Left lung (tissue), 10 donors: ENCODE measurements around the gene ST7. TPM values are rescaled to one million over a fixed set of nuclear protein-coding genes. Genes with fewer than 3 reads are reported as not detected.
A peak's percentile ranks its signal among the peaks of the same experiment; 100 is the strongest.

Source experiments
- ATAC-seq: fragments of 200-7000 bp; cut with Tn5 transposase; one replicate; pipeline ENCODE4 v1.9.1; 2020; ENCODE audit warnings: moderate library complexity
- DNase-seq, 4 donors: peaks; one replicate each; pipeline ENCODE4 v3.0.0-alpha.2; 2013 to 2020
- H3K27ac ChIP-seq, 2 donors: fragments of 200-600 bp; sonication (generic) in 1 of 2; one replicate each; pipeline versions ENCODE4 v1.5.0 to v1.8.0; 2020 to 2021
- H3K27me3 ChIP-seq, 2 donors: fragments of 200-600 bp; sonication (generic) in 1 of 2; one replicate each; pipeline versions ENCODE4 v1.5.0 to v1.8.0; 2020 to 2021
- H3K36me3 ChIP-seq, 2 donors: fragments of 200-600 bp; sonication (generic) in 1 of 2; one replicate each; pipeline versions ENCODE4 v1.5.0 to v1.8.0; 2020 to 2021
- H3K4me1 ChIP-seq, 2 donors: fragments of 200-600 bp; one replicate each; pipeline ENCODE4 v1.8.0; 2021
- H3K4me3 ChIP-seq, 2 donors: fragments of 200-600 bp; sonication (generic) in 1 of 2; one replicate each; pipeline versions ENCODE4 v1.5.0 to v1.8.0; 2020 to 2021; ENCODE audit warnings: mild to moderate bottlenecking in 1 of 2
- H3K9me3 ChIP-seq, 2 donors: fragments of 200-600 bp; sonication (generic) in 1 of 2; one replicate each; pipeline versions ENCODE4 v1.5.0 to v1.8.0; 2020 to 2021
- CTCF ChIP-seq, 2 donors: fragments of 200-600 bp; sonication (generic) in 1 of 2; IDR thresholded peaks; one replicate each; pipeline versions ENCODE4 v1.5.0 to v1.8.0; 2021; ENCODE audit warnings: antibody characterized with exemption in 2 of 2
- intact Hi-C, 2 donors: fragments of 100-400 bp; cut with DNase I; formaldehyde crosslinking; loops; one replicate each; pipeline versions ENCODE4 v1.11.2 to v1.14.2; 2022
- polyA plus RNA-seq, 6 donors: library from polyadenylated mRNA; unstranded; fragments of 120-200 nt; gene quantifications; one replicate each; pipeline ENCODE4 v1.2.1, GENCODE V29; 2013; ENCODE audit not compliant: insufficient read length in 6 of 6
- total RNA-seq, 2 donors: library from RNA; stranded (reverse); fragmentation: NEBNext Ultra II Directional; extraction: Animal tissue kit (Norgen Biotek cat#: 25700); gene quantifications; one replicate each; pipeline ENCODE4 v1.2.1, GENCODE V29; 2021
- donor health status: DM: no; HTN: yes; CAD: no.
- donor health status: DM: no; HTN: no; CAD: no.

Gene ST7
- total and polyA plus RNA-seq, 8 donors = 36.3 to 60.6 (median 48.4) TPM

GRCh38 chr7:117169907-117170306 is 216.6 kb downstream of the ST7 start:
- Histone ChIP-seq H3K27me3 (no peaks in the 10 kb centered on the region), H3K4me1 (no peaks in the 10 kb centered on the region), H3K9me3 (no peaks in the 10 kb centered on the region), H3K27ac (no peak overlapping the region), H3K4me3 (no peak overlapping the region), H3K36me3 (peaks cover 0 to 13% of the 10 kb centered on the region in 2 donors)
- ATAC-seq = no peak
- peak in 1 of 4 donors; percentile 35 for DNase-seq
- intact Hi-C loops = no loop called here
- TF ChIP-seq CTCF (IDR thresholded peaks at IDR 0.05) = no peak

GRCh38 chr7:117171106-117171505 is 217.8 kb downstream of the ST7 start:
- Histone ChIP-seq H3K36me3 (peaks cover 0 to 13% of the 10 kb centered on the region in 2 donors), H3K4me3 (no peak overlapping the region), H3K27me3 (no peaks in the 10 kb centered on the region), H3K27ac (no peak overlapping the region), H3K4me1 (no peaks in the 10 kb centered on the region), H3K9me3 (no peaks in the 10 kb centered on the region)
- no peak for DNase-seq
- intact Hi-C loops = no loop called here
- TF ChIP-seq CTCF (IDR thresholded peaks at IDR 0.05) = no peak
- no peak for ATAC-seq

- H3K36me3 ChIP-seq = peaks cover 0 to 13% of the 10 kb centered on the region in 2 donors
- H3K9me3 ChIP-seq = no peaks in the 10 kb centered on the region
- no peak overlapping the region for H3K4me3 ChIP-seq
- H3K27me3 ChIP-seq = no peaks in the 10 kb centered on the region
- TF ChIP-seq CTCF (IDR thresholded peaks at IDR 0.05) = no peak
- ATAC-seq (no peak), DNase-seq (no peak)
- intact Hi-C loops = no loop called here
- H3K27ac ChIP-seq = peak overlapping the region in 1 of 2 donors; percentile 6
- H3K4me1 ChIP-seq = no peaks in the 10 kb centered on the region
Observed at GRCh38 chr7:117172283-117172682, 219.0 kb downstream of the ST7 start.

- Histone ChIP-seq H3K36me3 (peaks cover 0 to 13% of the 10 kb centered on the region in 2 donors), H3K4me1 (no peaks in the 10 kb centered on the region), H3K27ac (peak overlapping the region in 1 of 2 donors; percentile 6), H3K9me3 (no peaks in the 10 kb centered on the region), H3K27me3 (no peaks in the 10 kb centered on the region), H3K4me3 (no peak overlapping the region)
- DNase-seq = peak in 2 of 4 donors; percentile 51 to 67
- intact Hi-C loops = no loop called here
- peak; percentile 52 for ATAC-seq
- TF ChIP-seq CTCF (IDR thresholded peaks at IDR 0.05) = no peak
Observed at GRCh38 chr7:117173035-117173770, 219.9 kb downstream of the ST7 start.

GRCh38 chr7:117176206-117176605 is 222.9 kb downstream of the ST7 start:
- H3K27ac ChIP-seq = peak overlapping the region in 1 of 2 donors; percentile 10
- no peak overlapping the region for H3K4me3 ChIP-seq
- peaks cover 0 to 8% of the 10 kb centered on the region in 2 donors for H3K36me3 ChIP-seq
- intact Hi-C loops = no loop called here
- DNase-seq (peak in 2 of 4 donors; percentile 59 to 64), ATAC-seq (no peak)
- no peaks in the 10 kb centered on the region for H3K9me3 ChIP-seq
- TF ChIP-seq CTCF (IDR thresholded peaks at IDR 0.05) = no peak
- no peaks in the 10 kb centered on the region for H3K27me3 ChIP-seq
- no peaks in the 10 kb centered on the region for H3K4me1 ChIP-seq
